IMR-90 (cell line): Measurements from ENCODE around the gene KCNIP1. TPM values are rescaled to one million over a fixed set of nuclear protein-coding genes. Genes with fewer than 3 reads are reported as not detected.

Experiments
- ATAC-seq: fragments of 200-7000 bp; cut with Tn5 transposase; 2 replicates; pipeline ENCODE4 v1.9.1; 2020; ENCODE audit warnings: low read depth, mild to moderate bottlenecking, moderate library complexity
- BruUV-seq: library from RNA; stranded (reverse); fragments of 400-500 nt; replicated peaks from 2 replicates; lab custom pipeline; 2021; lab: Mats Ljungman, UMichigan
- CTCF ChIA-PET: fragments of 300-600 bp; formaldehyde crosslinking; extraction: SDS; loops from one replicate; lab custom pipeline; 2021; ENCODE audit warnings: antibody characterized with exemption; lab: Yijun Ruan, JAX
- POLR2A ChIA-PET: fragments of 300-600 bp; sonication (Branson Sonifier 250); formaldehyde crosslinking; loops from one replicate; lab custom pipeline; 2022; ENCODE audit warnings: antibody characterized with exemption; ENCODE audit not compliant: unreplicated experiment; lab: Charles Lee
- DNase-seq: peaks from one replicate; pipeline ENCODE4 v3.0.0; 2013
- H2AFZ ChIP-seq: replicated peaks from 2 replicates; pipeline ENCODE3; 2013; ENCODE audit warnings: low read length, mild to moderate bottlenecking; ENCODE audit not compliant: poor library complexity
- H2AK5ac ChIP-seq: 2 replicates; pipeline ENCODE4 v1.6.1; 2013; ENCODE audit warnings: low read depth, low read length, inconsistent platforms
- H2AK9ac ChIP-seq: replicated peaks from 2 replicates; pipeline ENCODE3; 2013; ENCODE audit warnings: mild to moderate bottlenecking, low read depth, low read length, moderate library complexity; ENCODE audit not compliant: poor library complexity
- H2BK120ac ChIP-seq: 2 replicates; pipeline ENCODE4 v1.6.1; 2013; ENCODE audit warnings: low read depth, low read length, inconsistent platforms
- H2BK15ac ChIP-seq: 3 replicates; pipeline ENCODE4 v1.6.1; 2013; ENCODE audit warnings: low read depth, low read length, inconsistent platforms
- H2BK20ac ChIP-seq: 2 replicates; pipeline ENCODE4 v1.6.1; 2013; ENCODE audit warnings: low read depth, mild to moderate bottlenecking, inconsistent platforms, low read length, moderate library complexity
- H2BK5ac ChIP-seq: 2 replicates; pipeline ENCODE4 v1.6.1; 2013; ENCODE audit warnings: mild to moderate bottlenecking, low read depth, low read length, inconsistent platforms; ENCODE audit not compliant: poor library complexity, severe bottlenecking
- H3K14ac ChIP-seq: replicated peaks from 2 replicates; pipeline ENCODE4 v1.6.1; 2013; ENCODE audit warnings: low read depth, low read length, inconsistent platforms
- H3K18ac ChIP-seq: 2 replicates; pipeline ENCODE4 v1.6.1; 2013; ENCODE audit warnings: low read depth, low read length, control low read depth
- H3K23ac ChIP-seq: 2 replicates; pipeline ENCODE4 v1.6.1; 2013; ENCODE audit warnings: low read depth, low read length, inconsistent platforms
- H3K27ac ChIP-seq: 2 replicates; pipeline ENCODE4 v1.5.1; 2013; ENCODE audit warnings: mild to moderate bottlenecking, control low read depth, low read length; ENCODE audit not compliant: insufficient read depth
- H3K27me3 ChIP-seq: 2 replicates; pipeline ENCODE4 v1.6.1; 2013; ENCODE audit warnings: low read length; ENCODE audit not compliant: control insufficient read depth, insufficient read depth
- H3K36me3 ChIP-seq: 2 replicates; pipeline ENCODE4 v1.6.1; 2013; ENCODE audit warnings: low read length, mixed read lengths; ENCODE audit not compliant: control insufficient read depth, insufficient read depth
- H3K4ac ChIP-seq: 2 replicates; pipeline ENCODE4 v1.6.1; 2013; ENCODE audit warnings: low read depth, low read length, inconsistent platforms
- H3K4me1 ChIP-seq: 2 replicates; pipeline ENCODE4 v1.6.1; 2013; ENCODE audit warnings: low read length, mixed read lengths; ENCODE audit not compliant: control insufficient read depth, insufficient read depth
- H3K4me2 ChIP-seq: 2 replicates; pipeline ENCODE4 v1.6.1; 2013; ENCODE audit warnings: low read depth, mild to moderate bottlenecking, control low read depth, low read length, moderate library complexity
- H3K4me3 ChIP-seq: 2 replicates; pipeline ENCODE4 v1.5.1; 2013; ENCODE audit warnings: low read depth, mild to moderate bottlenecking, control low read depth, low read length, moderate library complexity; ENCODE audit not compliant: insufficient read depth
- H3K56ac ChIP-seq: 2 replicates; pipeline ENCODE4 v1.6.1; 2013; ENCODE audit warnings: low read length, inconsistent platforms; ENCODE audit not compliant: insufficient read depth; ENCODE audit errors: extremely low read depth
- H3K79me1 ChIP-seq, 2 experiments: 2 replicates each; pipeline ENCODE4 v1.6.1; 2013; ENCODE audit warnings: low read length in 2 of 2, inconsistent platforms in 1 of 2, low read depth in 1 of 2
- H3K9ac ChIP-seq: 2 replicates; pipeline ENCODE4 v1.6.1; 2013; ENCODE audit warnings: low read depth, low read length, control low read depth
- H3K9me1 ChIP-seq: 2 replicates; pipeline ENCODE4 v1.6.1; 2013; ENCODE audit warnings: low read length, inconsistent platforms; ENCODE audit not compliant: insufficient read depth
- H3K9me3 ChIP-seq: 2 replicates; pipeline ENCODE4 v1.6.1; 2013; ENCODE audit warnings: low read length; ENCODE audit not compliant: control insufficient read depth, insufficient read depth
- H4K20me1 ChIP-seq: 2 replicates; pipeline ENCODE4 v1.6.1; 2013; ENCODE audit warnings: low read length, inconsistent platforms; ENCODE audit not compliant: insufficient read depth
- H4K5ac ChIP-seq: 2 replicates; pipeline ENCODE4 v1.6.1; 2013; ENCODE audit warnings: mild to moderate bottlenecking, low read depth, low read length, control low read depth
- H4K8ac ChIP-seq, 2 experiments: 2 replicates each; pipeline ENCODE4 v1.6.1; 2013; ENCODE audit warnings: low read depth in 2 of 2, low read length in 2 of 2, control low read depth in 1 of 2, inconsistent platforms in 1 of 2
- H4K91ac ChIP-seq: 2 replicates; pipeline ENCODE4 v1.6.1; 2013; ENCODE audit warnings: low read depth, low read length, inconsistent platforms; ENCODE audit not compliant: insufficient read depth
- CEBPB ChIP-seq: IDR thresholded peaks from 2 replicates; pipeline ENCODE4 v1.6.1; 2012; ENCODE audit warnings: low read depth, low read length, improper control_type of control experiment
- CHD1 ChIP-seq: IDR thresholded peaks from 2 replicates; pipeline ENCODE4 v1.6.1; 2012; ENCODE audit warnings: low read depth, low read length, improper control_type of control experiment
- CTCF ChIP-seq: conservative IDR thresholded peaks from 2 replicates; pipeline ENCODE4 v1.5.1; 2012; ENCODE audit warnings: mild to moderate bottlenecking, low read depth, low read length, improper control_type of control experiment
- FOS ChIP-seq: fragments of 150-350 bp; IDR thresholded peaks from 2 replicates; pipeline ENCODE4 v1.6.1; 2016; ENCODE audit warnings: low read depth, low read length
- MAFK ChIP-seq: IDR thresholded peaks from 2 replicates; pipeline ENCODE4 v1.6.1; 2012; ENCODE audit warnings: low read depth, low read length, improper control_type of control experiment
- MAZ ChIP-seq: IDR thresholded peaks from 2 replicates; pipeline ENCODE4 v1.6.1; 2012; ENCODE audit warnings: low read depth, mild to moderate bottlenecking, low read length, improper control_type of control experiment, moderate library complexity, borderline replicate concordance
- MXI1 ChIP-seq: IDR thresholded peaks from 2 replicates; pipeline ENCODE4 v1.6.1; 2012; ENCODE audit warnings: low read depth, mild to moderate bottlenecking, low read length, moderate library complexity, borderline replicate concordance
- NFE2L2 ChIP-seq: fragments of 150-350 bp; IDR thresholded peaks from 2 replicates; pipeline ENCODE4 v1.6.1; 2016; ENCODE audit warnings: low read depth, mild to moderate bottlenecking, low read length
- POLR2A ChIP-seq: IDR thresholded peaks from 2 replicates; pipeline ENCODE4 v1.6.1; 2012; ENCODE audit warnings: mild to moderate bottlenecking, low read depth, low read length
- RAD21 ChIP-seq: IDR thresholded peaks from 2 replicates; pipeline ENCODE4 v1.6.1; 2012; ENCODE audit warnings: low read length, improper control_type of control experiment
- RCOR1 ChIP-seq: IDR thresholded peaks from 2 replicates; pipeline ENCODE4 v1.6.1; 2012; ENCODE audit warnings: mild to moderate bottlenecking, low read length, improper control_type of control experiment; ENCODE audit not compliant: insufficient replicate concordance
- RFX5 ChIP-seq: IDR thresholded peaks from 2 replicates; pipeline ENCODE4 v1.8.0; 2012; ENCODE audit warnings: low read depth, mild to moderate bottlenecking, low read length, moderate library complexity
- SMC3 ChIP-seq: fragments of 150-350 bp; IDR thresholded peaks from 2 replicates; pipeline ENCODE4 v1.6.1; 2016; ENCODE audit warnings: low read depth, mild to moderate bottlenecking, antibody characterized with exemption, low read length, moderate library complexity
- USF2 ChIP-seq: fragments of 150-350 bp; IDR thresholded peaks from 2 replicates; pipeline ENCODE4 v1.6.1; 2017; ENCODE audit warnings: mild to moderate bottlenecking, antibody characterized with exemption, low read length, low read depth
- WGBS, 2 experiments: methylation state at CpG; one replicate each; pipeline versions ENCODE4 v1.1.5 to v1.1.7; 2013; ENCODE audit warnings: missing lambda C conversion rate in 2 of 2; ENCODE audit not compliant: insufficient read length in 1 of 2; ENCODE audit errors: extremely low coverage in 2 of 2; 5-methylcytosine and 5-hydroxymethylcytosine counted together
- dilution Hi-C: fragments of 300-500 bp; cut with HindIII; formaldehyde crosslinking; loops from one replicate; pipeline ENCODE4 v1.14.3; 2018; ENCODE audit warnings: low sequenced_read_pairs; ENCODE audit not compliant: unreplicated experiment
- in situ Hi-C: fragments of 300-500 bp; cut with MboI; formaldehyde crosslinking; loops from 3 replicates; pipeline ENCODE4 v1.14.3; 2019; ENCODE audit warnings: low sequenced_read_pairs, inconsistent platforms, mixed read lengths
- intact Hi-C: fragments of 100-400 bp; cut with micrococcal nuclease; formaldehyde crosslinking; loops from 2 replicates; pipeline ENCODE4 v1.10.0; 2022
- polyA plus RNA-seq, 3 experiments: library from polyadenylated mRNA; depleted of rRNA; stranded (reverse); fragments of >200 nt; gene quantifications; 2 replicates each; pipeline ENCODE4 v1.2.3, GENCODE V29; 2012; ENCODE audit warnings: low replicate concordance in 1 of 3
- total RNA-seq: library from RNA; depleted of rRNA; stranded (reverse); fragments of >200 nt; gene quantifications from 2 replicates; pipeline ENCODE4 v1.2.3, GENCODE V29; 2012

KCNIP1 gene
- total and polyA plus RNA-seq, 2 of the 4 experiments (the other 2 are of a cell fraction) = not detected

GRCh38 chr5:170614720-170615119 is 110.9 kb downstream of the KCNIP1 start:
- Histone ChIP-seq H3K79me1 (no peaks in the 10 kb centered on the region), H3K4me1 (no peaks in the 10 kb centered on the region), H3K9ac (no peak overlapping the region), H3K23ac (no peak overlapping the region), H3K9me3 (no peaks in the 10 kb centered on the region), H3K14ac (no peak overlapping the region), H2BK5ac (no peak overlapping the region), H2AK9ac (no peak overlapping the region), H3K27ac (no peak overlapping the region), H2BK20ac (no peak overlapping the region), H4K91ac (no peak overlapping the region), H3K36me3 (no peaks in the 10 kb centered on the region), H3K4me2 (no peak overlapping the region), H3K56ac (no peak overlapping the region), H2AFZ (no peak overlapping the region), H2BK120ac (no peak overlapping the region), H3K27me3 (no peaks in the 10 kb centered on the region; the same call in 1 of the 2 replicates), H2AK5ac (no peak overlapping the region), H4K20me1 (no peaks in the 10 kb centered on the region), H3K18ac (no peak overlapping the region), H3K4me3 (no peak overlapping the region), H4K5ac (no peak overlapping the region), H4K8ac (no peak overlapping the region), H2BK15ac (no peak overlapping the region), H3K4ac (no peak overlapping the region), H3K9me1 (no peaks in the 10 kb centered on the region)
- ATAC-seq (no peak), DNase-seq (no peak)
- in situ Hi-C loops (no loop called here), dilution Hi-C loops (no loop called here), intact Hi-C loops (no loop called here)
- CTCF ChIA-PET = interaction anchor here (1.0 kb wide), 1 partner anchor 19 kb away, joined by 3 read pairs; no protein-coding TSS in a partner anchor
- WGBS, 2 experiments = 60% methylated on average over 1 of the region's 7 CpGs; no CpG with 5 or more reads in 1 of the 2 experiments
- POLR2A ChIA-PET = no interaction called here
- no TSS peak for BruUV-seq
- TF ChIP-seq MAZ (no peak), FOS (no peak), SMC3 (no peak), RAD21 (no peak), RFX5 (no peak), CEBPB (no peak), MAFK (no peak), NFE2L2 (no peak), POLR2A (no peak), USF2 (no peak), RCOR1 (no peak), MXI1 (no peak), CTCF (no peak), CHD1 (no peak)
